GM12874 (cell line): ENCODE data around the gene IGLON5.

Source experiments
- CTCF ChIP-seq: IDR thresholded peaks from 2 replicates; pipeline ENCODE4 v1.5.1; 2011; ENCODE audit warnings: low read depth, mild to moderate bottlenecking, control low read depth, low read length, moderate library complexity; ENCODE audit not compliant: insufficient read depth

Gene IGLON5

DNA sequence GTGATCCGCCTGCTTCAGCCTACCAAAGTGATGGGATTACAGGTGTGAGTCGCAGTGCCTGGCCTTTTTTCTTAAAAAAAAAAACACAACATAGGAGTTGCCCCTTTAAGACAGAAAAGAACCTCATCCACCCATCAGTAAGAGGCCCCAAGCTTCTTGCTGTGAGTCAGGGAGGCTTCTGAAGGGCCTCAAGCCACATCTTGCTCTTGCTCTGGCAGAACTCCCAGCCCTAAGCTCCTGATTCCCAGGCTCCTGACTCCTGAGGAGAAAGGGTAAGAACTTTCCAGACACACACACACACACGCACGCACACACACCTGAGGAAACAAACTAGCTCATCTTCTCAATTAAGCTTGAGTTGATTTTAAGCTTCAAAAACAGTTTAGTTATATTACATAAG lies 47.9 kb downstream of the IGLON5 start:
- TF ChIP-seq CTCF, result no peak

GRCh38 chr19:51361239-51361638 lies 49.8 kb downstream of the IGLON5 start:
- TF ChIP-seq CTCF, result no peak

DNA sequence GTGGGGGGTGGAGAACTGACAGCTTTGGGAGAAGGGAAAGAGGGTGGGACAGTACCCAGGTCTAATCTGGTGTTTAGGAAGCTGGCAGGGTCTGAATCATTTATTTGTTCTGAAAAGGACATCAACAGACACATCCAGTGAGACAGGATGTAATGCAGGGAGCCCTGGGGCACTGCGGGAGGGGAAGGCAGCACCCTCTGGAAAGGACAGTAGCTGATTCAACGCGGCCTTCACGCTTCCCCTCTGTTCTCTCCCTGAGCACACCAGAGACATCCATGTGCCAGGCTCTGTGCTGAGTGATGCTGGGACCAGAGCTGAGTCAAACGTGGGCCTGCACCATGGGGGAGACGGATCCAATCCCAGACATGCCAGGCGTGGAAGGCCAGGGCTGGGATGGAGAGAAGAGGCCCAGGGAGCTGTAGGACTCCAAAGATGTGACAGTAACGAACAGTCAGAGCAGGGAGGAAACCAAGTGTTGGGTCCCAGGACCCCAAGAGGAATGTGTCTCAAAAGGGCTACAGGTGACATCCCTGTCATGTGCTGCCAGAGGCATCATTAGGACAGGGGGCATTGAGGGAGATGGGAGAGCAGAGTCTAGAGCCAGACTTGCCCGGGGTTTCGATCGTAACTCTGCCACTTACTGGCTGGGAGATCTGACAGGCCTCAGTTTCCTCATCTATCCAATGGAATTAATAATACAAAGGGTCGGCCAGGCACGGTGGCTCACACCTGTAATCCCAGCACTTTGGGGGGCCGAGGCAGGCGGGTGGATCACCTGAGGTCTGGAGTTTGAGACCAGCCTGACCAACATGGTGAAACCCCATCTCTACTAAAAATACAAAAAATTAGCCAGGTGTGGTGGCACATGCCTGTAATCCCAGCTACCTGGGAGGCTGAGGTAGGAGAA lies 53.0 kb downstream of the IGLON5 start:
- no peak for TF ChIP-seq CTCF

DNA sequence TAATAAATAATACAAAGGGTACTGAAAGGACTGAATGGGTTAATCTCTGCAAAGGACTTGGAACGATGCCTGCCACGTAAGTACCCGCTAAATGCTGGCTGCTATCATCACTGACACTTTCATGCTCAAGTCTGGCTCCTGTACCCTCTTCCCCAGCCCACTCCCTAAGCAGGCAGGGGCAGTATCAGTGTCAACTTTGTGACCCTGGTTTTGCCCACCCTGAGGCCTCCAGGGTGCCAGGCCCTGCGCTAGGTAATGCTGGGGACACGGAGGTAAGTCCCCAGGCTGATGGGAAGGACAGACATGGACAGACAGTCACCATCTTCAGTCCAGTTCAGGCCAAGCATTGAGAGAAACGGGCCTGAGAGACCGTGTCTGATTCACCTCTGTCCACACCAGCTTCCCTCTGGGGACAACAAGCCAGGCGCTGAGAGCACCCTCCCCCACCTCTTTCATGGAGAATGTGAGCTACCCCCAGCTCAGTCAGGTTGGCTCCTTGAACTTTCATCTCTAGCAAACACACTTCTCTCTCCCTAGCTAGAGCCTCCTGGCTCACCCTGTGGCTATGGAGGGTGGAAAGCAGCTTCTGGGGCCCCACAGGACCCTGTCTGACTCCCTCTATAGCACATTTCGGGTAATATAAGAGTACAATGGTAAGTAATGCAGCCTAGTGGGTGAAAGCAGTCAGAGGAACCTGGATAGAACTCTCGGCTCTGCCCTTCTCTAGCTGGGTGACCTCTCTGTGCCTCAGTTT lies 53.9 kb downstream of the IGLON5 start:
- no peak for TF ChIP-seq CTCF

- no peak for TF ChIP-seq CTCF
These were observed 54.5 kb downstream of the IGLON5 start, which contains the start of gene ETFB for GRCh38 chr19:51365965-51366388. ETFB (minus strand) TSS chr19:51366388; CDS start chr19:51366326, 62 bp downstream.

DNA sequence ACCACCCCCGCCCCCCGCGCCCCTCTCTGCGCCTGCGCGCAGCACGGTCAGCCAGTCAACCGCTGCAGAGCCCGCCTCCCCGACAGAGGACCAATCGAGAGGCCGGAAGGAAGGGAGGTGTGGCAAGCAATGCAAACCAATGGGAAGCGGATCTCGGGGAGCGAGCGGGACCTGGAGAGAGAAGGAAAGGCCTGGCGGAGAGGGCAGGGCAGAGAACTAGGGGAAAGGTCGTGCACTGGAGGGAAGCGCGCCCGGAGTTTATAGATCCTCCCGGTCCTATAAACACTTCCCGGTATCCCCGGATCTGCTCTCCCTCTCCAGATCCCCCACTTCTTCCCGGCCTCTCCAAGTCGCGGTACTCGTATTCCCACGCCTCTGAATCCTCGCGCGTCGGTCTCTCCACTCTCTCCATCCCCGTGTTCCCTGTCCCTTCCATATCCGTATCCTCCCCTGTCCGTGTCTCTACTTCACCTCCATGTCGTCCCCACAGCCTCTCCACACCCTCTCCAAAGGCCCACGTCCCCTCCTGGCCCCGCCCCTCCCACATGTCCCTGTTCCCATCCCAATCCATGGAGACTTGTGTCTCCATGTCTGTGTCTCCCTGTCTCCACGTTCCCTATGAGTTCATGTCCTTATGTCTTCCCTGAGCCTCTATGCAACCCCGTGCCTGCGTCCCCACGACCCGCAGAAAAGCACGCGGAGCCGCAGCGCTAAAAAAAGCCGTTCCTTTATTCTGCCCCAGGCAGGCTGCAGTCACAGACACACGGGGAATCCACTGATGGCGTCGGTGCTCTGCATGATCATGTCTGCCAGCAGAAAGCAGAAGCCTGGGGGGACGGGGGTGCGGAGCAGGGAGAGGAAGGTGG lies 55.2 kb downstream of the IGLON5 start:
- TF ChIP-seq CTCF, result no peak

- TF ChIP-seq CTCF, result no peak
These were observed 55.8 kb downstream of the IGLON5 start for GRCh38 chr19:51367255-51367564.
